ENCODE results near the gene GADD45B. TPM values are rescaled to one million over a fixed set of nuclear protein-coding genes. Genes with fewer than 3 reads are reported as not detected.
A peak's percentile ranks its signal among the peaks of the same experiment; 100 is the strongest.
"Not testable (repeated sequence)": the region's sequence is repeated elsewhere in the genome, so short reads cannot be mapped to it uniquely, and the experiment has no call there.

GADD45B gene
- total RNA-seq, 1 donor from 2014 or later = 16.9 TPM

- no peak for DNase-seq (ENCODE audit: low read depth)
These were observed 11.9 kb downstream of the GADD45B start for GRCh38 chr19:2487842-2488241.

- DNase-seq (ENCODE audit: low read depth) = no peak
These were observed 12.5 kb downstream of the GADD45B start for GRCh38 chr19:2488405-2488941.

GRCh38 chr19:2488942-2489731 lies 13.2 kb downstream of the GADD45B start:
- peak; percentile 76 for DNase-seq (ENCODE audit: low read depth)

GRCh38 chr19:2490659-2491058 lies 14.7 kb downstream of the GADD45B start:
- no peak for DNase-seq (ENCODE audit: low read depth)

GRCh38 chr19:2491130-2491801 lies 15.3 kb downstream of the GADD45B start:
- DNase-seq (ENCODE audit: low read depth) = peak; percentile 90

- no peak for DNase-seq (ENCODE audit: low read depth)
These were observed 16.9 kb downstream of the GADD45B start for GRCh38 chr19:2492870-2493269.

GRCh38 chr19:2493448-2493847 lies 17.5 kb downstream of the GADD45B start:
- not testable (repeated sequence) for DNase-seq (ENCODE audit: low read depth)

- no peak for DNase-seq (ENCODE audit: low read depth)
These were observed 18.1 kb downstream of the GADD45B start for GRCh38 chr19:2494084-2494446.

GRCh38 chr19:2494447-2495129 lies 18.7 kb downstream of the GADD45B start:
- peak; percentile 57 for DNase-seq (ENCODE audit: low read depth)

GRCh38 chr19:2495130-2495641 lies 19.3 kb downstream of the GADD45B start:
- DNase-seq (ENCODE audit: low read depth) = peak; percentile 95

- peak; percentile 82 for DNase-seq (ENCODE audit: low read depth)
These were observed 19.9 kb downstream of the GADD45B start for GRCh38 chr19:2495651-2496316.

GRCh38 chr19:2497186-2497585 lies 21.3 kb downstream of the GADD45B start:
- no peak for DNase-seq (ENCODE audit: low read depth)

- no peak for DNase-seq (ENCODE audit: low read depth)
These were observed 24.2 kb downstream of the GADD45B start for GRCh38 chr19:2500156-2500555.

GRCh38 chr19:2500841-2501261 lies 24.9 kb downstream of the GADD45B start:
- no peak for DNase-seq (ENCODE audit: low read depth)

- DNase-seq (ENCODE audit: low read depth) = peak; percentile 45
These were observed 27.7 kb downstream of the GADD45B start for GRCh38 chr19:2503521-2504109.

GRCh38 chr19:2506656-2507055 lies 30.7 kb downstream of the GADD45B start:
- DNase-seq (ENCODE audit: low read depth) = not testable (repeated sequence)

GRCh38 chr19:2507109-2507508 lies 31.2 kb downstream of the GADD45B start:
- peak; percentile 54 for DNase-seq (ENCODE audit: low read depth)

- no peak for DNase-seq (ENCODE audit: low read depth)
These were observed 33.2 kb downstream of the GADD45B start for GRCh38 chr19:2509096-2509495.

- no peak for DNase-seq (ENCODE audit: low read depth)
These were observed 35.6 kb downstream of the GADD45B start for GRCh38 chr19:2511570-2511969.

- no peak for DNase-seq (ENCODE audit: low read depth)
These were observed 36.1 kb downstream of the GADD45B start for GRCh38 chr19:2511991-2512390.

All from myocyte (in vitro differentiated cells).